ENCODE results near the gene CCDC3.
"Not testable (repeated sequence)": the region's sequence is repeated elsewhere in the genome, so short reads cannot be mapped to it uniquely, and the experiment has no call there.

Gene CCDC3

GRCh38 chr10:13001041-13001886 is at the start of gene CCDC3:
Gene CCDC3, minus strand, starts transcription at chr10:13001713. Its CDS starts 143 bp downstream, at chr10:13001570.
- ATAC-seq (peak; percentile 67), DNase-seq (peak in 1 of 2 donors; percentile 15)
- peak within 1 kb of the TSS; percentile 22 to 72 for H3K27ac Mint-ChIP-seq
- H3K4me1 Mint-ChIP-seq: peaks cover 6% of the 10 kb centered on the region
- H3K4me3 Mint-ChIP-seq: peak within 1 kb of the TSS; percentile 63 to 85
- peaks cover 0 to 5% of the 10 kb centered on the region in 2 donors for H3K9me3 Mint-ChIP-seq
- peaks cover 77% of the 10 kb centered on the region for H3K27me3 Mint-ChIP-seq

- ATAC-seq (no peak), DNase-seq (no peak)
- H3K9me3 Mint-ChIP-seq: no peaks in the 10 kb centered on the region
- H3K27ac Mint-ChIP-seq: no peak overlapping the region
- peaks cover 22% of the 10 kb centered on the region for H3K27me3 Mint-ChIP-seq
- no peak overlapping the region for H3K4me3 Mint-ChIP-seq
- H3K4me1 Mint-ChIP-seq: no peaks in the 10 kb centered on the region
Measured at GRCh38 chr10:13051126-13051694, 49.7 kb upstream of the CCDC3 start.

GRCh38 chr10:13049774-13050420 is 48.4 kb upstream of the CCDC3 start:
- Mint-ChIP-seq H3K4me1 (no peaks in the 10 kb centered on the region), H3K4me3 (no peak overlapping the region), H3K27me3 (peaks cover 21% of the 10 kb centered on the region), H3K27ac (peak overlapping the region in 1 of 2 donors; percentile 19), H3K9me3 (no peaks in the 10 kb centered on the region)
- DNase-seq (no peak), ATAC-seq (no peak)

GRCh38 chr10:13048762-13049161 is 47.2 kb upstream of the CCDC3 start:
- no peak for ATAC-seq
- no peaks in the 10 kb centered on the region for H3K9me3 Mint-ChIP-seq
- no peak for DNase-seq
- no peaks in the 10 kb centered on the region for H3K4me1 Mint-ChIP-seq
- peaks cover 10% of the 10 kb centered on the region for H3K27me3 Mint-ChIP-seq
- peak overlapping the region in 1 of 2 donors; percentile 48 for H3K27ac Mint-ChIP-seq
- H3K4me3 Mint-ChIP-seq: no peak overlapping the region

GRCh38 chr10:13047529-13048206 is 46.2 kb upstream of the CCDC3 start:
- H3K27ac Mint-ChIP-seq: peak overlapping the region in 1 of 2 donors; percentile 53
- H3K27me3 Mint-ChIP-seq: peaks cover 10% of the 10 kb centered on the region
- no peaks in the 10 kb centered on the region for H3K4me1 Mint-ChIP-seq
- DNase-seq (no peak), ATAC-seq (no peak)
- H3K9me3 Mint-ChIP-seq: no peaks in the 10 kb centered on the region
- no peak overlapping the region for H3K4me3 Mint-ChIP-seq

GRCh38 chr10:13046851-13047528 is 45.5 kb upstream of the CCDC3 start:
- no peaks in the 10 kb centered on the region for H3K9me3 Mint-ChIP-seq
- H3K27me3 Mint-ChIP-seq: peaks cover 10% of the 10 kb centered on the region
- DNase-seq: no peak
- H3K4me1 Mint-ChIP-seq: no peaks in the 10 kb centered on the region
- no peak for ATAC-seq
- H3K27ac Mint-ChIP-seq: no peak overlapping the region
- H3K4me3 Mint-ChIP-seq: no peak overlapping the region

- H3K4me3 Mint-ChIP-seq: no peak overlapping the region
- ATAC-seq (no peak), DNase-seq (no peak)
- no peaks in the 10 kb centered on the region for H3K9me3 Mint-ChIP-seq
- no peaks in the 10 kb centered on the region for H3K27me3 Mint-ChIP-seq
- H3K4me1 Mint-ChIP-seq: no peaks in the 10 kb centered on the region
- H3K27ac Mint-ChIP-seq: no peak overlapping the region
Measured at GRCh38 chr10:13043520-13043919, 42.0 kb upstream of the CCDC3 start.

GRCh38 chr10:13039761-13040160 is 38.2 kb upstream of the CCDC3 start:
- DNase-seq: no peak
- ATAC-seq: no peak
- Mint-ChIP-seq H3K4me1 (no peaks in the 10 kb centered on the region), H3K4me3 (no peak overlapping the region), H3K27me3 (no peaks in the 10 kb centered on the region), H3K27ac (no peak overlapping the region), H3K9me3 (no peaks in the 10 kb centered on the region)

GRCh38 chr10:13038391-13038790 is 36.9 kb upstream of the CCDC3 start:
- Mint-ChIP-seq H3K9me3 (no peaks in the 10 kb centered on the region), H3K4me3 (no peak overlapping the region), H3K27me3 (no peaks in the 10 kb centered on the region), H3K27ac (no peak overlapping the region), H3K4me1 (no peaks in the 10 kb centered on the region)
- no peak for ATAC-seq
- DNase-seq: no peak

- no peaks in the 10 kb centered on the region for H3K27me3 Mint-ChIP-seq
- H3K4me1 Mint-ChIP-seq: no peaks in the 10 kb centered on the region
- DNase-seq (no peak), ATAC-seq (no peak)
- H3K4me3 Mint-ChIP-seq: no peak overlapping the region
- no peak overlapping the region for H3K27ac Mint-ChIP-seq
- H3K9me3 Mint-ChIP-seq: no peaks in the 10 kb centered on the region
Measured at GRCh38 chr10:13037832-13038231, 36.3 kb upstream of the CCDC3 start.

- Mint-ChIP-seq H3K27ac (no peak overlapping the region), H3K4me1 (no peaks in the 10 kb centered on the region), H3K9me3 (no peaks in the 10 kb centered on the region), H3K27me3 (no peaks in the 10 kb centered on the region), H3K4me3 (no peak overlapping the region)
- ATAC-seq (no peak), DNase-seq (no peak)
Measured at GRCh38 chr10:13036841-13037240, 35.3 kb upstream of the CCDC3 start.

GRCh38 chr10:13035731-13036130 is 34.2 kb upstream of the CCDC3 start:
- H3K27ac Mint-ChIP-seq: not testable (repeated sequence)

GRCh38 chr10:13026873-13027272 is 25.4 kb upstream of the CCDC3 start:
- peaks cover 23% of the 10 kb centered on the region for H3K27me3 Mint-ChIP-seq
- no peak overlapping the region for H3K4me3 Mint-ChIP-seq
- ATAC-seq (no peak), DNase-seq (no peak)
- H3K9me3 Mint-ChIP-seq: peaks cover 28 to 30% of the 10 kb centered on the region in 2 donors
- H3K27ac Mint-ChIP-seq: no peak overlapping the region
- H3K4me1 Mint-ChIP-seq: no peaks in the 10 kb centered on the region

More at GRCh38 chr10:13035731-13036130, 34.2 kb upstream of the CCDC3 start:
- not testable (repeated sequence) for H3K4me3 Mint-ChIP-seq, H3K27me3 Mint-ChIP-seq, H3K4me1 Mint-ChIP-seq, DNase-seq, H3K9me3 Mint-ChIP-seq, ATAC-seq

- DNase-seq (no peak), ATAC-seq (no peak)
- H3K9me3 Mint-ChIP-seq: peaks cover 23 to 31% of the 10 kb centered on the region in 2 donors
- no peaks in the 10 kb centered on the region for H3K4me1 Mint-ChIP-seq
- peaks cover 16% of the 10 kb centered on the region for H3K27me3 Mint-ChIP-seq
- H3K4me3 Mint-ChIP-seq: no peak overlapping the region
- no peak overlapping the region for H3K27ac Mint-ChIP-seq
Measured at GRCh38 chr10:13023754-13024153, 22.2 kb upstream of the CCDC3 start.

GRCh38 chr10:13019280-13019679 is 17.8 kb upstream of the CCDC3 start:
- H3K9me3 Mint-ChIP-seq: peaks cover 10 to 22% of the 10 kb centered on the region in 2 donors
- DNase-seq (no peak), ATAC-seq (peak; percentile 52)
- H3K27me3 Mint-ChIP-seq: peaks cover 12% of the 10 kb centered on the region
- H3K4me3 Mint-ChIP-seq: no peak overlapping the region
- no peaks in the 10 kb centered on the region for H3K4me1 Mint-ChIP-seq
- H3K27ac Mint-ChIP-seq: no peak overlapping the region

Measured in stimulated activated naive CD8-positive, alpha-beta T cell treated with anti-CD3 and anti-CD28 coated beads, Interleukin-15, amount 100 ng/mL, for 72 hours (primary cell).